MM.1S (cell line): ENCODE data around the gene HIPK2.

Experiments
- DNase-seq: peaks from one replicate; pipeline ENCODE4 v3.0.0-alpha.2; 2015
- H2AFZ ChIP-seq: fragments of 300-600 bp; sonication (generic); 2 replicates; pipeline ENCODE4 v1.6.0; 2016; ENCODE audit warnings: antibody characterized with exemption, low read length
- H3F3A ChIP-seq: fragments of 300-600 bp; sonication (generic); 2 replicates; pipeline ENCODE4 v1.6.1; 2016; ENCODE audit warnings: mild to moderate bottlenecking, antibody characterized with exemption, low read length, moderate library complexity, mixed read lengths; ENCODE audit not compliant: insufficient read depth
- H3K27ac ChIP-seq: fragments of 300-600 bp; sonication (generic); 2 replicates; pipeline ENCODE4 v1.5.1; 2016; ENCODE audit warnings: mild to moderate bottlenecking, low read length
- H3K27me3 ChIP-seq: fragments of 300-600 bp; sonication (generic); replicated peaks from 2 replicates; pipeline ENCODE4 v1.6.0; 2016; ENCODE audit warnings: low read length; ENCODE audit not compliant: insufficient read depth
- H3K36me3 ChIP-seq: fragments of 300-600 bp; sonication (generic); replicated peaks from 2 replicates; pipeline ENCODE4 v1.6.1; 2016; ENCODE audit warnings: mild to moderate bottlenecking, low read length, mixed read lengths; ENCODE audit not compliant: insufficient read depth
- H3K4me1 ChIP-seq: fragments of 300-600 bp; sonication (generic); 2 replicates; pipeline ENCODE4 v1.6.1; 2016; ENCODE audit warnings: low read length, mixed read lengths
- H3K4me2 ChIP-seq: fragments of 300-600 bp; sonication (generic); 2 replicates; pipeline ENCODE4 v1.6.0; 2016; ENCODE audit warnings: low read depth, low read length
- H3K4me3 ChIP-seq: fragments of 300-600 bp; sonication (generic); 2 replicates; pipeline ENCODE4 v1.5.1; 2016; ENCODE audit warnings: low read length, mixed read lengths
- H3K79me2 ChIP-seq: fragments of 300-600 bp; sonication (generic); 2 replicates; pipeline ENCODE4 v1.6.1; 2016; ENCODE audit warnings: mixed run types, low read length, mixed read lengths
- H3K9ac ChIP-seq: fragments of 300-600 bp; sonication (generic); 2 replicates; pipeline ENCODE4 v1.6.1; 2016; ENCODE audit warnings: low read length, mixed read lengths
- H3K9me2 ChIP-seq: fragments of 300-600 bp; sonication (generic); replicated peaks from 2 replicates; pipeline ENCODE4 v1.6.1; 2016; ENCODE audit warnings: mild to moderate bottlenecking, low read length, mixed read lengths; ENCODE audit not compliant: insufficient read depth
- H3K9me3 ChIP-seq: fragments of 300-600 bp; sonication (generic); replicated peaks from 2 replicates; pipeline ENCODE4 v1.6.1; 2016; ENCODE audit warnings: mild to moderate bottlenecking, low read length, mixed read lengths; ENCODE audit not compliant: insufficient read depth
- H4K20me1 ChIP-seq: fragments of 300-600 bp; sonication (generic); 2 replicates; pipeline ENCODE4 v1.6.1; 2016; ENCODE audit warnings: mild to moderate bottlenecking, low read length, moderate library complexity, mixed read lengths; ENCODE audit not compliant: insufficient read depth
- CTCF ChIP-seq: fragments of 300-600 bp; sonication (generic); IDR thresholded peaks from 2 replicates; pipeline ENCODE4 v1.5.1; 2016; ENCODE audit warnings: antibody characterized with exemption, low read length, mixed read lengths
- EZH2 ChIP-seq: fragments of 300-600 bp; sonication (generic); optimal IDR thresholded peaks from 2 replicates; pipeline ENCODE3; 2017; ENCODE audit warnings: low read depth, mild to moderate bottlenecking, antibody characterized with exemption, low read length, mixed read lengths
- EZH2phosphoT487 ChIP-seq: fragments of 300-600 bp; sonication (generic); IDR thresholded peaks from 2 replicates; pipeline ENCODE4 v1.6.1; 2018; ENCODE audit warnings: antibody characterized with exemption, low read length

HIPK2 gene

GRCh38 chr7:139587535-139587934, 190.3 kb downstream of the HIPK2 start:
- no peak overlapping the region for H3K9ac ChIP-seq
- no peaks in the 10 kb centered on the region for H3F3A ChIP-seq
- H3K36me3 ChIP-seq, result 0 out of 2 replicates have a peak, but pooled peaks cover 2% of the 10 kb centered on the region
- H3K4me3 ChIP-seq, result no peak overlapping the region
- H3K4me2 ChIP-seq, result no peak overlapping the region
- TF ChIP-seq EZH2phosphoT487 (no peak), EZH2 (no peak), CTCF (no peak)
- no peak overlapping the region for H3K27ac ChIP-seq
- no peaks in the 10 kb centered on the region for H3K4me1 ChIP-seq
- H3K79me2 ChIP-seq, result no peaks in the 10 kb centered on the region
- no peak overlapping the region for H2AFZ ChIP-seq
- no peaks in the 10 kb centered on the region for H4K20me1 ChIP-seq
- DNase-seq, result no peak
- no peaks in the 10 kb centered on the region for H3K9me2 ChIP-seq
- no peaks in the 10 kb centered on the region for H3K27me3 ChIP-seq
- H3K9me3 ChIP-seq, result no peaks in the 10 kb centered on the region

GRCh38 chr7:139586286-139586685, 191.5 kb downstream of the HIPK2 start:
- TF ChIP-seq EZH2 (no peak), EZH2phosphoT487 (no peak), CTCF (no peak)
- H3K9ac ChIP-seq, result no peak overlapping the region
- no peak overlapping the region for H3K27ac ChIP-seq
- no peaks in the 10 kb centered on the region for H4K20me1 ChIP-seq
- no peak for DNase-seq
- no peaks in the 10 kb centered on the region for H3K79me2 ChIP-seq
- 0 out of 2 replicates have a peak, but pooled peaks cover 2% of the 10 kb centered on the region for H3K36me3 ChIP-seq
- H3K4me1 ChIP-seq, result no peaks in the 10 kb centered on the region
- no peaks in the 10 kb centered on the region for H3K9me2 ChIP-seq
- H2AFZ ChIP-seq, result no peak overlapping the region
- no peaks in the 10 kb centered on the region for H3K27me3 ChIP-seq
- H3K9me3 ChIP-seq, result no peaks in the 10 kb centered on the region
- no peak overlapping the region for H3K4me3 ChIP-seq
- H3F3A ChIP-seq, result no peaks in the 10 kb centered on the region
- no peak overlapping the region for H3K4me2 ChIP-seq

GRCh38 chr7:139585042-139585441, 192.8 kb downstream of the HIPK2 start:
- H3K4me2 ChIP-seq, result no peak overlapping the region
- 0 out of 2 replicates have a peak, but pooled peaks cover 2% of the 10 kb centered on the region for H3K36me3 ChIP-seq
- no peak overlapping the region for H3K4me3 ChIP-seq
- H3K9ac ChIP-seq, result no peak overlapping the region
- H3K27ac ChIP-seq, result no peak overlapping the region
- no peaks in the 10 kb centered on the region for H3K27me3 ChIP-seq
- no peaks in the 10 kb centered on the region for H3K4me1 ChIP-seq
- no peaks in the 10 kb centered on the region for H4K20me1 ChIP-seq
- H2AFZ ChIP-seq, result no peak overlapping the region
- no peaks in the 10 kb centered on the region for H3K79me2 ChIP-seq
- no peaks in the 10 kb centered on the region for H3F3A ChIP-seq
- no peak for TF ChIP-seq EZH2
- TF ChIP-seq EZH2phosphoT487, result no peak
- no peak for TF ChIP-seq CTCF
- H3K9me2 ChIP-seq, result no peaks in the 10 kb centered on the region
- no peak for DNase-seq
- H3K9me3 ChIP-seq, result no peaks in the 10 kb centered on the region
